ENCODE data around the gene PRCC. TPM values are rescaled to one million over a fixed set of nuclear protein-coding genes. Genes with fewer than 3 reads are reported as not detected.
"Not testable (repeated sequence)": the region's sequence is repeated elsewhere in the genome, so short reads cannot be mapped to it uniquely, and the experiment has no call there.

PRCC gene
- total and polyA plus RNA-seq, 9 donors, result 24.7 to 72.5 (median 50.9) TPM

DNA sequence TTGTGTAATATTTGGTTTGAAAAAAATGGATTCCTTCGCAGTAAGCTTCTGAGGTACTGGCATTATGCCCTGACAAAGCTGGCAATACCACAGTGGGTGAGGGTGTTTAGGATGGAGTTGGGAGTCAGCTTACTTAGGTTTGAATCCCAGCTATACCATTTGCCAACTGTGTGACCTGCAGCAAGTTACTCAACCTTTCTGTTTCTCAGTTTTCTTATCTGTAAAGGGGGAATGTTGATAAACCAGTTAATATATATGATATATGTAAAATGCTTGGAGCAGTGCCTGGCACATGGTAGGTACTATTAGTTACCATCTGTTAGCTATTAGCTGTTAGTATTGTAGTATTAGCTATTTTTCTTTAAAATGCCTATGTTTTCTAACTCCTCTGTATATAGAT lies 11.0 kb upstream of the PRCC start:
- TF ChIP-seq, protein P1, sequence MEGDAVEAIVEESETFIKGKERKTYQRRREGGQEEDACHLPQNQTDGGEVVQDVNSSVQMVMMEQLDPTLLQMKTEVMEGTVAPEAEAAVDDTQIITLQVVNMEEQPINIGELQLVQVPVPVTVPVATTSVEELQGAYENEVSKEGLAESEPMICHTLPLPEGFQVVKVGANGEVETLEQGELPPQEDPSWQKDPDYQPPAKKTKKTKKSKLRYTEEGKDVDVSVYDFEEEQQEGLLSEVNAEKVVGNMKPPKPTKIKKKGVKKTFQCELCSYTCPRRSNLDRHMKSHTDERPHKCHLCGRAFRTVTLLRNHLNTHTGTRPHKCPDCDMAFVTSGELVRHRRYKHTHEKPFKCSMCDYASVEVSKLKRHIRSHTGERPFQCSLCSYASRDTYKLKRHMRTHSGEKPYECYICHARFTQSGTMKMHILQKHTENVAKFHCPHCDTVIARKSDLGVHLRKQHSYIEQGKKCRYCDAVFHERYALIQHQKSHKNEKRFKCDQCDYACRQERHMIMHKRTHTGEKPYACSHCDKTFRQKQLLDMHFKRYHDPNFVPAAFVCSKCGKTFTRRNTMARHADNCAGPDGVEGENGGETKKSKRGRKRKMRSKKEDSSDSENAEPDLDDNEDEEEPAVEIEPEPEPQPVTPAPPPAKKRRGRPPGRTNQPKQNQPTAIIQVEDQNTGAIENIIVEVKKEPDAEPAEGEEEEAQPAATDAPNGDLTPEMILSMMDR (IDR thresholded peaks at IDR 0.05), result no peak
- TF ChIP-seq POLR2A (IDR thresholded peaks at IDR 0.05) (no peak), EP300 (IDR thresholded peaks at IDR 0.05) (no peak)
- peaks cover 3% of the 10 kb centered on the region for H3K4me1 ChIP-seq (ENCODE audit: insufficient read depth)
- H3K4me3 ChIP-seq, result no peak overlapping the region
- H3K36me3 ChIP-seq, result no peaks in the 10 kb centered on the region
- no peak overlapping the region for H3K27ac ChIP-seq
- H3K27me3 ChIP-seq, result no peaks in the 10 kb centered on the region
- no peak for DNase-seq
- intact Hi-C loops (cut with DNase I), result no loop called here
- WGBS, 3 donors, result 78 to 94% (median 88%) methylated on average over 1 of the region's 1 CpG
- H3K9me3 ChIP-seq, result no peaks in the 10 kb centered on the region

DNA sequence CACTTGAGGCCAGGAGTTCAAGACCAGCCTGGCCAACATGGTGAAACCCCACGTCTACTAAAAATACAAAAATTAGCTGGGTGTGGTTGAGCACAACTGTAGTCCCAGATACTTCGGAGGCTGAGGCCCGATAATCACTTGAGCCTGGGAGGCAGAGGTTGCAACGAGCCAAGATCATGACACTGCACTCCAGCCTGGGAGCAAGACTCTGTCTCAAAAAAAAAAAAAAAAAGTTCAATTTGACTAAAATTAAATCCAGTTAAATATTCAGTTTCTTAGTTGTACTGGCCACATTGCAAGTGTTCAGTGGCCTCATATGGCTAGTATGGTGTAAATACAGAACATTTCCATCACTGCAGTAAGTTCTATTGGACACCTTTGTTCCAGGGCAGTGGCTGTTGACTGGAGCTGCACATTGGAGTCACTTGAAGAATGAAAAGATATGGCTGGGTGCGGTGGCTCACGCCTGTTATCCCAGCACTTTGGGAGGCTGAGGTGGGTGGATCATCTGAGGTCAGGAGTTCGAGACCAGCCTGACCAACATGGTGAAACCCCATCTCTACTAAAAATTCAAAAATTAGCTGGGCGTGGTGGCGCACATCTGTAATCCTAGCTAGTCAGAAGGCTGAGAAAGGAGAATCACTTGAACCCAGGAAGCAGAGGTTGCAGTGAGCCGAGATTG lies 9.6 kb upstream of the PRCC start:
- H3K36me3 ChIP-seq; H3K4me3 ChIP-seq; H3K4me1 ChIP-seq (ENCODE audit: insufficient read depth); H3K9me3 ChIP-seq; H3K27ac ChIP-seq; intact Hi-C loops (cut with DNase I); H3K27me3 ChIP-seq: not testable (repeated sequence)
- peak in 2 of 5 donors; percentile 8 to 17 for DNase-seq
- 85 to 92% (median 92%) methylated on average over 10 of the region's 10 CpGs for WGBS, 3 donors

DNA sequence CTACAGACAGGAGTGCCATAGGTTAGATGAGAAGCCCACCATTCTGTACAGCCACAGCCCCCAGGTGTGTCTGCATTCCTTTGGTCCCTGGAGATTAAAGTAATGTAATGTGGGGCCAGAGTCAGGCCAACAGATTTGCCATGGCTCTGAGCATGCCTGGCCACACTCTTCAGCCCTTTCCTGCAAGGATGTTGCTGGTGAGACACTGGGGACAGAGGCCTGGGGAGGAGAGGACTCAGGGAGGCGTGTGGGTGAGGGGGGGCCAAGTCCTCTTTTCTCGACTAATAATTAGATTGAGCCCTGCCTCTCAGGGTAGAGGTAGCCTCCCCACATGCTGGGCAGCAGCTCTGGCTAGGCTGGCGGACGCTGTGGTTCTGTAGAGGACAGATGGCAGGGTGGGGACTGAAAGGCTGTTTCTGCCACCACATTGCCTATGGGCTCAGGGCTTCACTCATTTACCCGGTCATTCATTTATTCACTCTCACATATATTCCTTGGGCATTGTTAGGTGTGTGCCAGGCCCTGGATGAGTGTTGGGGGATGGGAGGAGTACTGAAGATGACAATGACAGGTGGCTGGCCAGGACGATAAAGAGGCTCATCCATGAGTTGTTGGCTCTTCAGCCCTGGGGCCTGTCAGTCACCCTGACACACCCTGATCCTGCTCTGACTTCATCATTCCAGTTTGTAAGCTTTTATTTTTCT lies 7.1 kb upstream of the PRCC start:
- no peak for DNase-seq
- Histone ChIP-seq H3K4me3 (no peak overlapping the region), H3K4me1 (ENCODE audit: insufficient read depth) (no peaks in the 10 kb centered on the region), H3K9me3 (no peaks in the 10 kb centered on the region), H3K27ac (no peak overlapping the region), H3K36me3 (no peaks in the 10 kb centered on the region), H3K27me3 (no peaks in the 10 kb centered on the region)
- intact Hi-C loops (cut with DNase I), result no loop called here
- WGBS, 3 donors, result 53 to 63% (median 54%) methylated on average over 6 of the region's 6 CpGs
- TF ChIP-seq, protein P1 (IDR thresholded peaks at IDR 0.05), result no peak
- TF ChIP-seq POLR2A (IDR thresholded peaks at IDR 0.05), result no peak
- TF ChIP-seq EP300 (IDR thresholded peaks at IDR 0.05), result no peak

DNA sequence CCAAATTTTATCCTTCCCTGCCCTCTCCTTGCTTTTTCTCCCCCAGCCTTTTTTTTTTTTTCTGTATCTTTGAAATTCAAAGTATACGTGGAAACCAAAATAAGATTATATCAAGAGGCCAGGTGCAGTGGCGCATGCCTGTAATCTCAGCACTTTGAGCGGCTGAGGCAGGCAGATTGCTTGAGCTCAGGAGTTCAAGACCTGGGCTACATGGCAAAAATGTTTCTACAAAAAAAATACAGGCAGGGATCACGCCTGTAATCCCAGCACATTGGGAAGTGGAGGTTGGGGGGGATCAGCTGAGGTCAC lies 6.6 kb upstream of the PRCC start:
- intact Hi-C loops (cut with DNase I), result no loop called here
- Histone ChIP-seq H3K27ac (no peak overlapping the region), H3K4me3 (no peak overlapping the region), H3K27me3 (no peaks in the 10 kb centered on the region), H3K4me1 (ENCODE audit: insufficient read depth) (no peaks in the 10 kb centered on the region), H3K36me3 (no peaks in the 10 kb centered on the region), H3K9me3 (no peaks in the 10 kb centered on the region)
- WGBS, 3 donors, result 61 to 70% (median 62%) methylated on average over 4 of the region's 4 CpGs
- DNase-seq, result no peak
- TF ChIP-seq POLR2A (IDR thresholded peaks at IDR 0.05) (no peak), EP300 (IDR thresholded peaks at IDR 0.05) (no peak)
- TF ChIP-seq, protein P1 (IDR thresholded peaks at IDR 0.05), result no peak

DNA sequence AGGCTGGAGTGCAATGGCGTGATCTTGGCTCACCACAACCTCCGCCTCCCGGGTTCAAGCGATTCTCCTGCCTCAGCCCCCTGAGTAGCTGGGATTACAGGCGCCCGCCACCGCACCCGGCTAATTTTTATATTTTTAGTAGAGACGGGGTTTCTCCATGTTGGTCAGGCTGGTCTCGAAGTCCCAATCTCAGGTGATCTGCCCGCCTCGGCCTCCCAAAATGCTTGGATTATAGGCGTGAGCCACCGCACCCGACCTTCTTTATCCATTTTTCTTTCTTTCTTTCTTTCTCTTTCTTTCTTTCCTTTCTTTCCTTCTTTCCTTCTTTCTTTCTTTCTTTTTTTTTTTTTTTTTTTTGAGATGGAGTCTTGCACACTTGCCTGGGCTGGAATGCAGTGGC lies 2.2 kb upstream of the PRCC start:
- H3K36me3 ChIP-seq; H3K9me3 ChIP-seq; H3K27ac ChIP-seq; intact Hi-C loops (cut with DNase I); H3K4me1 ChIP-seq (ENCODE audit: insufficient read depth); H3K27me3 ChIP-seq; DNase-seq; H3K4me3 ChIP-seq: not testable (repeated sequence)
- WGBS, 3 donors, result 93 to 95% (median 94%) methylated on average over 15 of the region's 15 CpGs
